Mesendoderm (in vitro differentiated cells): Measurements from ENCODE around the gene SEL1L.

Experiments used
- DNase-seq: peaks from one replicate; pipeline ENCODE4 v3.0.0; 2013
- H2AK5ac ChIP-seq: 2 replicates; pipeline ENCODE4 v1.6.1; 2013; ENCODE audit warnings: low read length, inconsistent platforms
- H2BK120ac ChIP-seq: 2 replicates; pipeline ENCODE4 v1.6.1; 2013; ENCODE audit warnings: low read depth, mild to moderate bottlenecking, low read length, moderate library complexity, mixed read lengths
- H2BK15ac ChIP-seq: replicated peaks from 2 replicates; pipeline ENCODE4 v1.6.1; 2013; ENCODE audit warnings: low read depth, mild to moderate bottlenecking, moderate library complexity
- H2BK5ac ChIP-seq: 2 replicates; pipeline ENCODE4 v1.6.1; 2013; ENCODE audit warnings: low read length, inconsistent platforms
- H3K18ac ChIP-seq: 2 replicates; pipeline ENCODE4 v1.6.1; 2013; ENCODE audit warnings: mild to moderate bottlenecking, low read length, mixed read lengths
- H3K23ac ChIP-seq: one replicate; pipeline ENCODE4 v1.6.1; 2013; ENCODE audit warnings: low read length
- H3K27ac ChIP-seq: 2 replicates; pipeline ENCODE4 v1.5.1; 2013; ENCODE audit warnings: low read depth, mild to moderate bottlenecking, inconsistent platforms, low read length, moderate library complexity
- H3K27me3 ChIP-seq: 2 replicates; pipeline ENCODE4 v1.6.1; 2013; ENCODE audit warnings: low read length, control low read depth, mild to moderate bottlenecking, inconsistent platforms; ENCODE audit not compliant: insufficient read depth, poor library complexity
- H3K36me3 ChIP-seq: 2 replicates; pipeline ENCODE4 v1.6.1; 2013; ENCODE audit warnings: low read length, inconsistent platforms; ENCODE audit not compliant: control insufficient read depth, insufficient read depth
- H3K4ac ChIP-seq: one replicate; pipeline ENCODE4 v1.6.1; 2013; ENCODE audit warnings: low read depth, mild to moderate bottlenecking, low read length, moderate library complexity
- H3K4me1 ChIP-seq: 2 replicates; pipeline ENCODE4 v1.6.1; 2013; ENCODE audit warnings: low read depth, low read length, inconsistent platforms; ENCODE audit not compliant: control insufficient read depth
- H3K4me2 ChIP-seq: 2 replicates; pipeline ENCODE4 v1.6.1; 2013; ENCODE audit warnings: low read length
- H3K4me3 ChIP-seq: 2 replicates; pipeline ENCODE4 v1.5.1; 2013; ENCODE audit warnings: mild to moderate bottlenecking, low read length
- H3K56ac ChIP-seq: one replicate; pipeline ENCODE4 v1.6.1; 2013; ENCODE audit warnings: low read length
- H3K79me1 ChIP-seq: 2 replicates; pipeline ENCODE4 v1.6.1; 2013; ENCODE audit warnings: low read length, inconsistent platforms
- H3K79me2 ChIP-seq: 2 replicates; pipeline ENCODE4 v1.6.1; 2013; ENCODE audit warnings: mild to moderate bottlenecking, low read length; ENCODE audit not compliant: control insufficient read depth, insufficient read depth
- H3K9ac ChIP-seq: 2 replicates; pipeline ENCODE4 v1.6.1; 2013; ENCODE audit warnings: low read length, inconsistent platforms
- H4K5ac ChIP-seq: one replicate; pipeline ENCODE4 v1.6.1; 2013; ENCODE audit warnings: low read length
- H4K8ac ChIP-seq: one replicate; pipeline ENCODE4 v1.6.1; 2013; ENCODE audit warnings: low read depth, mild to moderate bottlenecking, control low read depth, low read length, moderate library complexity
- WGBS: extraction: QIAGEN DNeasy Blood & Tissue Kit; methylation state at CpG from one replicate; pipeline ENCODE4 v1.1.7; 2013; ENCODE audit warnings: low lambda C conversion rate, missing lambda C conversion rate; ENCODE audit not compliant: insufficient coverage; ENCODE audit errors: extremely low coverage; 5-methylcytosine and 5-hydroxymethylcytosine counted together

Gene SEL1L

GRCh38 chr14:81484120-81484519 lies 49.5 kb downstream of the SEL1L start:
- H3K27me3 ChIP-seq: no peaks in the 10 kb centered on the region
- H3K79me1 ChIP-seq: no peaks in the 10 kb centered on the region
- H3K4me2 ChIP-seq: no peak overlapping the region
- DNase-seq: no peak
- no peak overlapping the region for H2BK15ac ChIP-seq
- no peak overlapping the region for H3K18ac ChIP-seq
- H4K5ac ChIP-seq: no peak overlapping the region
- no peak overlapping the region for H3K9ac ChIP-seq
- H3K23ac ChIP-seq: no peak overlapping the region
- no peak overlapping the region for H3K4ac ChIP-seq
- H3K79me2 ChIP-seq: no peaks in the 10 kb centered on the region
- peaks cover 5% of the 10 kb centered on the region for H3K36me3 ChIP-seq
- H3K56ac ChIP-seq: no peak overlapping the region
- no peak overlapping the region for H4K8ac ChIP-seq
- H2BK120ac ChIP-seq: no peak overlapping the region
- H3K4me1 ChIP-seq: no peaks in the 10 kb centered on the region
- H2AK5ac ChIP-seq: no peak overlapping the region
- H2BK5ac ChIP-seq: no peak overlapping the region
- no peak overlapping the region for H3K4me3 ChIP-seq
- no CpG with 5 or more reads among the region's 4 CpGs for WGBS
- H3K27ac ChIP-seq: no peak overlapping the region

DNA sequence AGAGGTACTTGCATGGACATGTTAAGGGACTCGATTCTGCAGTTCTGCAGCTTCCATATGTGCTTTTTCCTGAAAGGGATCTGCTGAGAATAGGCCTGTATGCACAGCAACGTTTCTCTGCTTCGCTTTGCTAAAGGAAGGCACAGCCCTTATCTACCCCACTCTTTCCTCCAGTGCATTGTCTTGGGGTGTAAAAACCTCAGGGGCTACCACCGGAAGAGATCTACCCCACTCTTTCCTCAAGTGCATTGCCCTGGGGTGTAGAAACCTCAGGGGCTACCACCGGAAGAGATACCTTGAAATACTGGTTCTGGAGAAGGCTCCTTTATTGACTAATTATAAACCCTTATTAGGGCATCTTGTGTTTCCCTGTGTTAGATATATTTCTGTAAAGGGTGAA lies 52.9 kb downstream of the SEL1L start:
- Histone ChIP-seq H2BK15ac (no peak overlapping the region), H3K23ac (no peak overlapping the region), H3K79me2 (no peaks in the 10 kb centered on the region), H2BK120ac (no peak overlapping the region), H3K79me1 (no peaks in the 10 kb centered on the region), H4K8ac (no peak overlapping the region), H3K4me3 (no peak overlapping the region), H3K27ac (no peak overlapping the region), H3K18ac (no peak overlapping the region), H3K56ac (no peak overlapping the region), H3K4ac (no peak overlapping the region), H3K4me1 (no peaks in the 10 kb centered on the region), H4K5ac (no peak overlapping the region), H3K9ac (no peak overlapping the region), H3K27me3 (no peaks in the 10 kb centered on the region), H3K36me3 (peaks cover 5% of the 10 kb centered on the region), H3K4me2 (no peak overlapping the region), H2AK5ac (no peak overlapping the region), H2BK5ac (no peak overlapping the region)
- WGBS: no CpG with 5 or more reads among the region's 5 CpGs
- no peak for DNase-seq

- Histone ChIP-seq H3K79me1 (no peaks in the 10 kb centered on the region), H3K56ac (no peak overlapping the region), H3K4me1 (no peaks in the 10 kb centered on the region), H3K4me3 (no peak overlapping the region), H2AK5ac (no peak overlapping the region), H4K5ac (no peak overlapping the region), H3K4me2 (no peak overlapping the region), H3K36me3 (peaks cover 4% of the 10 kb centered on the region), H2BK5ac (no peak overlapping the region), H3K27me3 (no peaks in the 10 kb centered on the region), H3K18ac (no peak overlapping the region), H2BK15ac (no peak overlapping the region), H3K27ac (no peak overlapping the region), H4K8ac (no peak overlapping the region), H2BK120ac (no peak overlapping the region), H3K23ac (no peak overlapping the region), H3K9ac (no peak overlapping the region), H3K4ac (no peak overlapping the region), H3K79me2 (no peaks in the 10 kb centered on the region)
- WGBS: no CpG with 5 or more reads among the region's 3 CpGs
- DNase-seq: no peak
These were observed 55.2 kb downstream of the SEL1L start for GRCh38 chr14:81478446-81478845.

DNA sequence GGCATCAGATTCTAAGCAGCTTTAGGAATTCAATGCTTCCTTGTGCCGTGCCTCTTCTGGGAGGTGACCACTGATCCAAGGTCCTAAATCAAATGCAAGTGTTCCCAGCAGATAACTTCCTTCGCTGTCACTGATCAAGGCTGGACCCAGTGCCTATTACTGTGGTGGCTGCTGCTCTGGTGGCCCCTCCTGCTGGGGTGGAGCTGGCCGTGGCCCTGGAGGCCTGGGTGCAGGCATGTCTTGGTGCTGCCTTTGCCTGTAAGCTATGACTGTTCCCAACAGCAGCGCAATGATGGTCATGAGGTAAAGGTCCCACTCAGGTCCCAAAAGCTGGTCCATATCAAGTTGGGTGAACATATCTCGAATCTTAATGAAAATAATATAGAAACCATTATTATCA lies 56.8 kb downstream of the SEL1L start:
- Histone ChIP-seq H3K23ac (no peak overlapping the region), H4K8ac (no peak overlapping the region), H2BK120ac (no peak overlapping the region), H3K79me1 (no peaks in the 10 kb centered on the region), H3K36me3 (peaks cover 4% of the 10 kb centered on the region), H3K4me1 (no peaks in the 10 kb centered on the region), H3K9ac (no peak overlapping the region), H3K56ac (no peak overlapping the region), H3K4ac (no peak overlapping the region), H2AK5ac (no peak overlapping the region), H3K79me2 (no peaks in the 10 kb centered on the region), H3K4me3 (no peak overlapping the region), H3K27ac (no peak overlapping the region), H3K27me3 (no peaks in the 10 kb centered on the region), H3K4me2 (no peak overlapping the region), H2BK5ac (no peak overlapping the region), H4K5ac (no peak overlapping the region), H2BK15ac (no peak overlapping the region), H3K18ac (no peak overlapping the region)
- no peak for DNase-seq
- no CpG with 5 or more reads among the region's 5 CpGs for WGBS

GRCh38 chr14:81474685-81475324 lies 58.8 kb downstream of the SEL1L start:
- no CpG with 5 or more reads among the region's 5 CpGs for WGBS

DNA sequence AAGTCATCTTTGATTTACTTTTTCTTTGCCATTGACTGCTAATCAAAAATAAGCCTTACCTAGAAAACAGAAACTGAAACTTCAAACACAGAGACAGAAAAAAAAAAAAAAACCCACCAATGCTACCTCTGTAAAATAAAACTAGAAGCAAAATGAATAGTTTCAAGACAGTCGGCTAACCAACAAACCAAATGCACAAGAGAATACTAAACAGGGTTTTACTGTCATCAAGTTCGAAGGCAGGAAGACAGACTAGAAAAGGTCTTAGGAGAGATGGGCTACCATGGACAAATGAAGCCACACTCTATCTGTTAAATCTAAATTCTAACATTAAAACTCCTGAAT lies 59.5 kb downstream of the SEL1L start:
- Histone ChIP-seq H3K23ac (no peak overlapping the region), H3K56ac (no peak overlapping the region), H3K27me3 (no peaks in the 10 kb centered on the region), H3K27ac (no peak overlapping the region), H2BK120ac (no peak overlapping the region), H2AK5ac (no peak overlapping the region), H2BK5ac (no peak overlapping the region), H3K79me2 (no peaks in the 10 kb centered on the region), H4K8ac (no peak overlapping the region), H3K18ac (no peak overlapping the region), H3K4me2 (no peak overlapping the region), H3K79me1 (no peaks in the 10 kb centered on the region), H3K9ac (no peak overlapping the region), H3K4me1 (no peaks in the 10 kb centered on the region), H3K4ac (no peak overlapping the region), H3K4me3 (no peak overlapping the region), H4K5ac (no peak overlapping the region), H3K36me3 (no peaks in the 10 kb centered on the region), H2BK15ac (no peak overlapping the region)
- DNase-seq: no peak
- whole genome bisulfite sequencing: no CpG with 5 or more reads among the region's 2 CpGs

More at GRCh38 chr14:81474685-81475324, 58.8 kb downstream of the SEL1L start:
- Histone ChIP-seq H3K4ac (no peak overlapping the region), H3K18ac (no peak overlapping the region), H3K27ac (no peak overlapping the region), H3K9ac (no peak overlapping the region), H3K4me2 (no peak overlapping the region), H3K79me2 (no peaks in the 10 kb centered on the region), H2BK120ac (no peak overlapping the region), H3K56ac (no peak overlapping the region), H4K5ac (no peak overlapping the region), H2BK15ac (no peak overlapping the region), H4K8ac (no peak overlapping the region), H3K23ac (no peak overlapping the region), H2BK5ac (no peak overlapping the region), H3K36me3 (peaks cover 2% of the 10 kb centered on the region), H3K4me1 (no peaks in the 10 kb centered on the region), H3K27me3 (no peaks in the 10 kb centered on the region), H2AK5ac (no peak overlapping the region), H3K79me1 (no peaks in the 10 kb centered on the region), H3K4me3 (no peak overlapping the region)
- no peak for DNase-seq
